ENCODE measurements around the gene PSG7. TPM values are rescaled to one million over a fixed set of nuclear protein-coding genes. Genes with fewer than 3 reads are reported as not detected.
"Not testable (repeated sequence)": the region's sequence is repeated elsewhere in the genome, so short reads cannot be mapped to it uniquely, and the experiment has no call there.

PSG7 gene
- total and polyA plus RNA-seq, 12 donors: not detected

GRCh38 chr19:42928896-42929295 is 8.1 kb downstream of the PSG7 start:
- no peaks in the 10 kb centered on the region for H3K9me3 ChIP-seq
- H3K4me1 ChIP-seq: no peaks in the 10 kb centered on the region
- no peak overlapping the region for H3K27ac ChIP-seq
- no peak overlapping the region for H3K4me3 ChIP-seq
- TF ChIP-seq CTCF (IDR thresholded peaks at IDR 0.05): no peak
- peaks cover 0 to 20% (median 0%) of the 10 kb centered on the region in 7 donors for H3K27me3 ChIP-seq
- no peak for ATAC-seq
- intact Hi-C loops (cut with DNase I): no loop called here
- H3K36me3 ChIP-seq: no peaks in the 10 kb centered on the region
- DNase-seq: no peak
- 87 to 91% methylated on average over 3 of the region's 3 CpGs for WGBS, 2 donors

GRCh38 chr19:42926781-42927180 is 10.2 kb downstream of the PSG7 start:
- DNase-seq (no peak), ATAC-seq (no peak)
- Histone ChIP-seq H3K36me3 (no peaks in the 10 kb centered on the region), H3K9me3 (no peaks in the 10 kb centered on the region), H3K4me1 (no peaks in the 10 kb centered on the region), H3K4me3 (no peak overlapping the region), H3K27ac (no peak overlapping the region), H3K27me3 (peaks cover 0 to 24% (median 3%) of the 10 kb centered on the region in 7 donors)
- WGBS, 2 donors: 57 to 63% methylated on average over 2 of the region's 2 CpGs
- TF ChIP-seq CTCF (IDR thresholded peaks at IDR 0.05): no peak
- intact Hi-C loops (cut with DNase I): no loop called here

GRCh38 chr19:42923106-42923505 is 13.9 kb downstream of the PSG7 start:
- H3K27me3 ChIP-seq: peaks cover 0 to 24% (median 3%) of the 10 kb centered on the region in 7 donors
- ATAC-seq; H3K4me1 ChIP-seq; DNase-seq; intact Hi-C loops (cut with DNase I); H3K36me3 ChIP-seq; H3K9me3 ChIP-seq; H3K4me3 ChIP-seq; H3K27ac ChIP-seq: not testable (repeated sequence)
- TF ChIP-seq CTCF (IDR thresholded peaks at IDR 0.05): peak; percentile 14 to 66 (median 47)
- WGBS, 2 donors: 43% methylated on average over 9 of the region's 9 CpGs

- ATAC-seq; H3K4me3 ChIP-seq; intact Hi-C loops (cut with DNase I); H3K27ac ChIP-seq; H3K9me3 ChIP-seq; H3K4me1 ChIP-seq; DNase-seq; H3K36me3 ChIP-seq: not testable (repeated sequence)
- peaks cover 0 to 17% (median 1%) of the 10 kb centered on the region in 7 donors for H3K27me3 ChIP-seq
These were observed 16.0 kb downstream of the PSG7 start for GRCh38 chr19:42920971-42921370.

- WGBS, 2 donors: 13 to 17% methylated on average over 3 of the region's 3 CpGs
These were observed 17.3 kb downstream of the PSG7 start for GRCh38 chr19:42919757-42920079.

More at GRCh38 chr19:42919757-42920079, 17.3 kb downstream of the PSG7 start:
- H3K27me3 ChIP-seq: peaks cover 0 to 7% (median 0%) of the 10 kb centered on the region in 7 donors
- H3K27ac ChIP-seq: no peak overlapping the region
- intact Hi-C loops (cut with DNase I): no loop called here
- TF ChIP-seq CTCF (IDR thresholded peaks at IDR 0.05): peak in 1 of 9 donors; percentile 3
- ATAC-seq (no peak), DNase-seq (no peak)
- H3K9me3 ChIP-seq: no peaks in the 10 kb centered on the region
- H3K4me3 ChIP-seq: no peak overlapping the region
- no peaks in the 10 kb centered on the region for H3K36me3 ChIP-seq
- H3K4me1 ChIP-seq: no peaks in the 10 kb centered on the region

Data from heart right ventricle (tissue), 16 donors.